Aorta (tissue), 5 donors: ENCODE measurements around the gene RBM23. TPM values are rescaled to one million over a fixed set of nuclear protein-coding genes. Genes with fewer than 3 reads are reported as not detected.

ENCODE experiments used
- ATAC-seq: fragments of 200-7000 bp; cut with Tn5 transposase; one replicate; pipeline ENCODE4 v1.9.1; 2022; ENCODE audit warnings: moderate library complexity; ENCODE audit not compliant: low FRiP score
- DNase-seq, 2 donors: peaks; one replicate each; pipeline ENCODE4 v3.0.0-alpha.2; 2020
- H3K27ac ChIP-seq, 2 donors: one replicate each; pipeline ENCODE4 v1.5.1; 2013; ENCODE audit warnings: low read length in 2 of 2, mild to moderate bottlenecking in 2 of 2, moderate library complexity in 2 of 2, control low read depth in 1 of 2, inconsistent platforms in 1 of 2, low read depth in 1 of 2
- H3K27me3 ChIP-seq, 2 donors: one replicate each; pipeline ENCODE4 v1.6.1; 2013; ENCODE audit warnings: control low read depth in 1 of 2, low read length in 1 of 2, mild to moderate bottlenecking in 1 of 2, moderate library complexity in 1 of 2; ENCODE audit not compliant: insufficient read depth in 2 of 2, control insufficient read depth in 1 of 2
- H3K36me3 ChIP-seq, 2 donors: one replicate each; pipeline ENCODE4 v1.6.1; 2013; ENCODE audit warnings: control low read depth in 1 of 2, low read length in 1 of 2, mild to moderate bottlenecking in 1 of 2; ENCODE audit not compliant: insufficient read depth in 2 of 2, control insufficient read depth in 1 of 2
- H3K4me1 ChIP-seq, 2 donors: one replicate each; pipeline ENCODE4 v1.6.1; 2013; ENCODE audit warnings: low read length in 2 of 2, control low read depth in 1 of 2, mild to moderate bottlenecking in 1 of 2, moderate library complexity in 1 of 2; ENCODE audit not compliant: insufficient read depth in 2 of 2, control insufficient read depth in 1 of 2
- H3K4me3 ChIP-seq, 2 donors: one replicate each; pipeline ENCODE4 v1.5.1; 2013; ENCODE audit warnings: low read length in 2 of 2, control low read depth in 1 of 2, mild to moderate bottlenecking in 1 of 2
- H3K9me3 ChIP-seq: one replicate; pipeline ENCODE4 v1.6.1; 2013; ENCODE audit warnings: mild to moderate bottlenecking, low read length; ENCODE audit not compliant: control insufficient read depth
- WGBS, 2 donors: extraction: QIAGEN DNeasy Blood & Tissue Kit; methylation state at CpG; one replicate each; pipeline ENCODE4 v1.1.7; 2013; 5-methylcytosine and 5-hydroxymethylcytosine counted together
- intact Hi-C, 2 donors: fragments of 100-400 bp; cut with DNase I; formaldehyde crosslinking; loops; one replicate each; pipeline versions ENCODE4 v1.14.2 to v1.15.0; 2022
- polyA plus RNA-seq, 2 donors: library from polyadenylated mRNA; stranded (reverse); fragments of 200-250 nt; gene quantifications; one replicate each; pipeline ENCODE4 v1.2.3, GENCODE V29; 2013
- total RNA-seq, 2 donors: library from RNA; stranded (reverse); fragmentation: NEBNext Ultra II Directional; extraction: Animal tissue kit (Norgen Biotek cat#: 25700); gene quantifications; one replicate each; pipeline ENCODE4 v1.2.1, GENCODE V29; 2021
- donor health status: healthy with polysubstance abuse.
- donor health status: Bipolar disorder and iron deficiency.
- donor health status: DM: no; HTN: no; CAD: no.
- donor health status: DM: no; HTN: no; CAD: no.
- donor health status: DM: yes; HTN: yes; CAD: no.

The RBM23 gene
- total and polyA plus RNA-seq, 4 donors, result 19.9 to 72.6 (median 59.9) TPM

GRCh38 chr14:22896760-22897159, 22.2 kb downstream of the RBM23 start:
- WGBS, 2 donors, result 73 to 74% methylated on average over 3 of the region's 3 CpGs
- peaks cover 3 to 6% of the 10 kb centered on the region in 2 donors for H3K36me3 ChIP-seq
- DNase-seq (no peak), ATAC-seq (no peak)
- H3K4me1 ChIP-seq, result no peaks in the 10 kb centered on the region
- intact Hi-C loops, result no loop called here
- H3K27me3 ChIP-seq, result no peaks in the 10 kb centered on the region
- H3K27ac ChIP-seq, result no peak overlapping the region
- no peak overlapping the region for H3K4me3 ChIP-seq
- no peaks in the 10 kb centered on the region for H3K9me3 ChIP-seq

- DNase-seq (no peak), ATAC-seq (no peak)
- no peaks in the 10 kb centered on the region for H3K9me3 ChIP-seq
- H3K27me3 ChIP-seq, result no peaks in the 10 kb centered on the region
- H3K4me1 ChIP-seq, result no peaks in the 10 kb centered on the region
- H3K27ac ChIP-seq, result no peak overlapping the region
- peaks cover 2 to 4% of the 10 kb centered on the region in 2 donors for H3K36me3 ChIP-seq
- 32 to 36% methylated on average over 5 of the region's 5 CpGs for WGBS, 2 donors
- intact Hi-C loops, result no loop called here
- no peak overlapping the region for H3K4me3 ChIP-seq
Measured at GRCh38 chr14:22896356-22896755, 22.6 kb downstream of the RBM23 start.

DNA sequence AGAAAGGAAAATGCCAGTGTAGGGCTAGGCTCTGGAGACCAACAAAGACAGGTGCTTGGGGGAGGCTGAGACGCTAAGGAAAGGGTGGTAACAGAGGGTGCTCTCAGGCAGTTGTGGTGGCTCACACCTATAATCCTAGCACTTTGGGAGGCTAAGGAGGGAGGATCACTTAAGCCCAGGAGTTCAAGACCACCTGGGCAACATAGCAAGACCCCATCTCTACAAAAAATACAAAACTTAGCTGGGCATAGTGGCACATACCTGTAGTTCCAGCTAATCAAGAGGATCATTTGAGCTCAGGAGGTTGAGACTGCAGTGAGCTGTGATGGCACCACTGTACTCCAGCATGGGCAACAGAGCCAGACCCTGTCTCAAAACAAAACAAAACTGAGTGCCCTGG, 23.5 kb downstream of the RBM23 start:
- intact Hi-C loops, result no loop called here
- 94 to 95% methylated on average over 1 of the region's 1 CpG for WGBS, 2 donors
- Histone ChIP-seq H3K27me3 (no peaks in the 10 kb centered on the region), H3K4me3 (no peak overlapping the region), H3K27ac (no peak overlapping the region), H3K9me3 (no peaks in the 10 kb centered on the region), H3K4me1 (no peaks in the 10 kb centered on the region), H3K36me3 (no peaks in the 10 kb centered on the region)
- no peak for ATAC-seq
- no peak for DNase-seq

DNA sequence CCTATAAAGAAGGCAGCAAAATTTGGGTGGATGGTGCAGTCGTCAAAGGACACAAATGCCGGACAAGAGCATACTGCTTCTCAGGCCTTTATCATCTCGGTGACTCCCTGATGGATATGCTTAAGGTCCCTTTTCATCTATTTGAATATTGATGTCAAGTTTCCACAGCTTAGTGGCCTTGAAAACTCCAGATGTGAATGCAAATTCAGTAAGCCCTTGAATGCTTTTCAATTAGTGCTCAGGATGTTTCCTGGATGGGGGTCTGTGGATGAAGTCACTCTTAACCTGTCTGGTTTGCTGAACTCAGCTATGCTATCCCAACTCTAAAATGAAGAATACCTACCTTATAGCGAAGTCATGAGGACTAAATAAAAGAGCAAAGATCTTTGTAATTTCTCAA, 25.2 kb downstream of the RBM23 start:
- Histone ChIP-seq H3K4me1 (no peaks in the 10 kb centered on the region), H3K4me3 (no peak overlapping the region), H3K27me3 (no peaks in the 10 kb centered on the region), H3K9me3 (no peaks in the 10 kb centered on the region), H3K36me3 (no peaks in the 10 kb centered on the region), H3K27ac (no peak overlapping the region)
- intact Hi-C loops, result no loop called here
- 91 to 93% methylated on average over 4 of the region's 4 CpGs for WGBS, 2 donors
- ATAC-seq, result no peak
- DNase-seq, result no peak

- no peak for ATAC-seq
- H3K4me3 ChIP-seq, result no peak overlapping the region
- no peak overlapping the region for H3K27ac ChIP-seq
- no peaks in the 10 kb centered on the region for H3K36me3 ChIP-seq
- no peaks in the 10 kb centered on the region for H3K9me3 ChIP-seq
- intact Hi-C loops, result no loop called here
- no peak for DNase-seq
- 70 to 77% methylated on average over 7 of the region's 7 CpGs for WGBS, 2 donors
- no peaks in the 10 kb centered on the region for H3K27me3 ChIP-seq
- H3K4me1 ChIP-seq, result no peaks in the 10 kb centered on the region
Measured at GRCh38 chr14:22892488-22892887, 26.5 kb downstream of the RBM23 start.

DNA sequence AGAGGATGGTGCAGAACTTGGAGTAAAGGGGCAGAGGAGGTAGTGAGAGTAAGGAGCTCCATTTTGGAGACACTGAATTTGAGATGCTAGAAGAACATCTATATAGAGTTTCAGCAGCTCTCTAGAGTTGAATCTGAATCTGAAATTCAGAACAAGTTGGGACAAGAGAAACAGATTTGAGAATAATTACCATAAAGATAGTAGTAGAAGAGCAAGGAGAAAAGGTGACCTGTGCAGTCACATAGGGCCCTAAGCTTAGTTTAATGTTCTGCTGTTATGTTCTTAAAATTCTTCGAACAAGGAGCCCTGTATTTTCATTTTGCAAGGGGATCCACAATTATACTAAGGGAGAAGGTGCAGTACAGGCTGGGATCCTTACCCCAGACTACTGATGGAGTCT, 28.5 kb downstream of the RBM23 start:
- no peak overlapping the region for H3K27ac ChIP-seq
- WGBS, 2 donors, result 85 to 87% methylated on average over 1 of the region's 1 CpG
- H3K27me3 ChIP-seq, result no peaks in the 10 kb centered on the region
- intact Hi-C loops, result no loop called here
- H3K9me3 ChIP-seq, result no peaks in the 10 kb centered on the region
- ATAC-seq (no peak), DNase-seq (no peak)
- no peaks in the 10 kb centered on the region for H3K4me1 ChIP-seq
- H3K36me3 ChIP-seq, result no peaks in the 10 kb centered on the region
- no peak overlapping the region for H3K4me3 ChIP-seq

DNA sequence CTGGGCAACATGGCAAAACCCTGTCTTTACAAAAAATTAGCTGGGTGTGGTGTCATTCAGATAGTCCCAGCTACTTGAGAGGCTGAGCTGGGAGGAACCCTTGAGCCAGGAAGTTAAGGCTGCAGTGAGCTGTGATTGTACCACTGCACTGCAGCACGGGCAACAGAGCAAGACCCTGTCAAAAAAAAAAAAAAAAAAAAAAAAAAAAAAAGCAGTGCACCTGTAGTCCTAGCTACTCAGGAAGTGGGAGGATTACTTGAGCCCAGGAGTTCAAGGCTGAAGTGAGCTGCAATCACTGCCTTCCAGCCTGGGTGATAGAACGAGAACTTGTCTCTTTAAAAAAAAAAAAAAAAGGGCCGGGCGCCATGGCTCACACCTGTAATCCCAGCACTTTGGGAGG, 30.3 kb downstream of the RBM23 start:
- H3K4me1 ChIP-seq, result no peaks in the 10 kb centered on the region
- ATAC-seq (no peak), DNase-seq (no peak)
- H3K9me3 ChIP-seq, result no peaks in the 10 kb centered on the region
- no peak overlapping the region for H3K27ac ChIP-seq
- H3K27me3 ChIP-seq, result no peaks in the 10 kb centered on the region
- no peaks in the 10 kb centered on the region for H3K36me3 ChIP-seq
- no peak overlapping the region for H3K4me3 ChIP-seq
- intact Hi-C loops, result no loop called here
- 80 to 82% methylated on average over 4 of the region's 4 CpGs for WGBS, 2 donors

DNA sequence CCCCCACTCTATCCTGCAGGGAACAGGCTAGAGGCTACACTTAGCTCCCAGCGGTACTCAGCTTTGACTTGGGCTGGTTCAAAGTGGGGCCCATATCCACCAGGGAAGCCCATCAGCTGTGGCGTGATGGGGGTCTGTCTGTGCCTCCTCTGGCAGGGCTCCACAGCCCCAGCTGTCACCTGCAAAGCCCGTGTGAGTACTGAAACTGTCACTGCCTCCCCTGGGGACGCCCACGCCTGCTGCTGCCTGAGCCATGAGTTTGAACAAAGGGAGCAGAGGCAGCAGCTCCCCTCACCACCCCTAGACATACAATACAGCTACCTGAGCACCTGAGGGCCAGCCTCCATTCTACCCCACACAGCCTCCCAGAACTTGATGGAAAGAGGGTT, 31.0 kb downstream of the RBM23 start:
- Histone ChIP-seq H3K27ac (no peak overlapping the region), H3K4me3 (no peak overlapping the region), H3K36me3 (no peaks in the 10 kb centered on the region), H3K9me3 (no peaks in the 10 kb centered on the region), H3K27me3 (no peaks in the 10 kb centered on the region), H3K4me1 (no peaks in the 10 kb centered on the region)
- WGBS, 2 donors, result 73 to 76% methylated on average over 5 of the region's 5 CpGs
- intact Hi-C loops, result no loop called here
- DNase-seq, result peak in 1 of 2 donors; percentile 69
- ATAC-seq, result no peak

DNA sequence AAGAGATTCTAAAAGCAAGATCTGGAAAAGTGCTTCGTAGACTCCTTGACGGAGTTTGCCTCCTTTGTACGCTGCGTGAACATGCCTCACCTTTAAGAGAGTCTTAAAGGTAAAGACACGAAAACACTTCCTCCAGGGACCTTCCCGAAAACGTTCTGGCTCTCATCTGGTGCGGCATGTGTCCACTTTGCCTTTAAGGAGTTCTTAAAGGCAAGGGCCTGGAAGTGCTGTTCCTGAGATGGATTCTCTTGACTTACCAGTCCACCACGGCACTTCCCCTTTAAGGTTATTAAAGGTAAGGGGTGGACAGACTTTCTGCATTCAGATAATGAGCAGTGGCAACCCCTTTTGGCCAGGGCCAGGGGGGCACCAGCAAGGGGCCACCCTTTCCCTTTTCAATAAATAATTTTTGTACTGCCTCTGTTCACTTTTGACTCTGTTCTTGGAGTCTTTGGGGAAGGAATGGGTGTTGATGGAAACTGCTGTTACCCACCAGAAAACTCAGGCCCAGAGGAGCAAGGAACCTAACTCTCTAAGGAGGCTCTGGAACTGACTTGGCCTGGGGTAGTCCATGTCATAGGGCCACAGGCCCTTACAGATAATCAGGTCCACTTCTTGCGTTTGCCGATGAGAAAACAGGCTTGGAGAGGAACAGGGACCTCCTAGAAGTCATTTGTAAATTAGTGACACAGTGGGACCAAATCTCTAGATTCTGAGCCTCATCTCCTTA, 31.5 kb downstream of the RBM23 start:
- DNase-seq, result peak in 1 of 2 donors; percentile 30
- WGBS, 2 donors, result 15 to 17% methylated on average over 11 of the region's 11 CpGs

More for the DNA sequence above, 31.5 kb downstream of the RBM23 start:
- Histone ChIP-seq H3K4me3 (peak overlapping the region in 1 of 2 donors; percentile 70), H3K36me3 (no peaks in the 10 kb centered on the region), H3K27ac (no peak overlapping the region), H3K4me1 (no peaks in the 10 kb centered on the region), H3K9me3 (no peaks in the 10 kb centered on the region), H3K27me3 (no peaks in the 10 kb centered on the region)
- intact Hi-C loops, result no loop called here
- ATAC-seq, result peak; percentile 30
